RWPE1 (cell line): ENCODE measurements around the gene ATXN7L3.
"Not testable (repeated sequence)": the region's sequence is repeated elsewhere in the genome, so short reads cannot be mapped to it uniquely, and the experiment has no call there.

Experiments used
- CTCF ChIA-PET: fragments of 350-600 bp; sonication (Branson Sonifier 250); formaldehyde crosslinking; extraction: SDS; loops from one replicate; lab custom pipeline; 2021; lab: Yijun Ruan, JAX
- POLR2A ChIA-PET: fragments of 400-600 bp; formaldehyde crosslinking; extraction: SDS; loops from one replicate; lab custom pipeline; 2020; ENCODE audit warnings: antibody characterized with exemption; ENCODE audit not compliant: low non-redundant PET; lab: Yijun Ruan, JAX
- DNase-seq: peaks from one replicate; pipeline ENCODE4 v3.0.0; 2012; ENCODE audit warnings: low spot score
- H3K27ac ChIP-seq: fragments of 450-650 bp; 2 replicates; pipeline ENCODE4 v1.5.1; 2017
- TF ChIP-seq, protein P1 (sequence below): fragments of 450-650 bp; conservative IDR thresholded peaks from 2 replicates; pipeline ENCODE4 v1.5.1; 2017; ENCODE audit warnings: low read depth, mild to moderate bottlenecking

ATXN7L3 gene

DNA sequence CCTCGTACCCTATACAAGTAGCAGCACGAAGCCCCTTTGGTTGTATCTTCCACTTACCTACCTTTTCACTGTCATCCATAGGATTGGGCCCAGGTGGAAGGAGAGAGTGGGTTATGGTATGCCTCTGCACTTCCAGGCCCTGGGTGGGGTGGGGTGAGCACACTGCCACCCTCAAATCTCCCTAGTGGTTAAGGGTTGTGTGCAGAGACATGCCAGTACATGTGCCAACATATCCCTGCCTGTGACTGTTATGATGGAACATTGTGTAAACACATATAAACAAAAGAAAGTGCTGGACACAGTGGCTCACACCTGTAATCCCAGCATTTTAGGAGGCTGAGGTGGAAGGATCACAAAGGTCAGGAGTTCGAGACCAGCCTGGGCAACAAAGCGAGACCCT lies 46.8 kb downstream of the ATXN7L3 start:
- ChIA-PET CTCF (interaction anchor here (0.6 kb wide), 1 partner anchor 29 kb away, joined by 3 read pairs; the partner anchor contains the start of gene HDAC5), POLR2A (no interaction called here)
- TF ChIP-seq, protein P1, sequence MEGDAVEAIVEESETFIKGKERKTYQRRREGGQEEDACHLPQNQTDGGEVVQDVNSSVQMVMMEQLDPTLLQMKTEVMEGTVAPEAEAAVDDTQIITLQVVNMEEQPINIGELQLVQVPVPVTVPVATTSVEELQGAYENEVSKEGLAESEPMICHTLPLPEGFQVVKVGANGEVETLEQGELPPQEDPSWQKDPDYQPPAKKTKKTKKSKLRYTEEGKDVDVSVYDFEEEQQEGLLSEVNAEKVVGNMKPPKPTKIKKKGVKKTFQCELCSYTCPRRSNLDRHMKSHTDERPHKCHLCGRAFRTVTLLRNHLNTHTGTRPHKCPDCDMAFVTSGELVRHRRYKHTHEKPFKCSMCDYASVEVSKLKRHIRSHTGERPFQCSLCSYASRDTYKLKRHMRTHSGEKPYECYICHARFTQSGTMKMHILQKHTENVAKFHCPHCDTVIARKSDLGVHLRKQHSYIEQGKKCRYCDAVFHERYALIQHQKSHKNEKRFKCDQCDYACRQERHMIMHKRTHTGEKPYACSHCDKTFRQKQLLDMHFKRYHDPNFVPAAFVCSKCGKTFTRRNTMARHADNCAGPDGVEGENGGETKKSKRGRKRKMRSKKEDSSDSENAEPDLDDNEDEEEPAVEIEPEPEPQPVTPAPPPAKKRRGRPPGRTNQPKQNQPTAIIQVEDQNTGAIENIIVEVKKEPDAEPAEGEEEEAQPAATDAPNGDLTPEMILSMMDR, result no peak
- DNase-seq, result peak; percentile 53
- peak overlapping the region; percentile 64 for H3K27ac ChIP-seq

DNA sequence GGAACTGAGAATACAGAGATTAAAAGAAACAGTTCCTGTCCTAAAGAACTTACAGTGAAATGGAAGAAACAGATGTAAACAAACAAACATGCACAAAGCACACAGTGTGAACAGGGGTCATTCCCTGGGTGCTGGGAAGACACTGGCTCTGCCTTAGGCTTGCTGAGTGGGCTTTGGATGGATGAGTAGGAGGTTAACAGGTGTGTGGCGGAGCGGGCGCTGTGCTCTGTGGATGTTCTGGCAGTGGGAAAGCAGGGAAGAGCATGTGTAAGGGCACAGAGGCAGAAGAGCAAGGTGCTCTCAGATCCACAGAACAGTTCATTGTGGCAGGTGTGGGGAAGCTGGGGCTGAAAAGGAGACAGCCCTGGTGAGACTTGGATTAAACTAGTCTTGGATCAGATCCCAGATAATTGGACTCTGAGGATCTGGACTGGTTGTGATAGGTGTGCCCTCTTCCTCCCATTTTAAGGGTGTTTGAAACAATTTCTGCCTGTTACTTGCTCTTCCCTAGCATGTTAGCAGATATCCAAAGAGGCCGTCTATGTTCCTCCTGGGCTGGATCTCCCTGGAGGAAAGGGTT lies 49.8 kb downstream of the ATXN7L3 start:
- CTCF ChIA-PET, result interaction anchor here (0.6 to 1.4 kb wide), 6 partner anchors 12 to 224 kb away, joined by 3 to 7 read pairs (median 4); no protein-coding TSS in a partner anchor
- TF ChIP-seq, protein P1, result no peak

DNA sequence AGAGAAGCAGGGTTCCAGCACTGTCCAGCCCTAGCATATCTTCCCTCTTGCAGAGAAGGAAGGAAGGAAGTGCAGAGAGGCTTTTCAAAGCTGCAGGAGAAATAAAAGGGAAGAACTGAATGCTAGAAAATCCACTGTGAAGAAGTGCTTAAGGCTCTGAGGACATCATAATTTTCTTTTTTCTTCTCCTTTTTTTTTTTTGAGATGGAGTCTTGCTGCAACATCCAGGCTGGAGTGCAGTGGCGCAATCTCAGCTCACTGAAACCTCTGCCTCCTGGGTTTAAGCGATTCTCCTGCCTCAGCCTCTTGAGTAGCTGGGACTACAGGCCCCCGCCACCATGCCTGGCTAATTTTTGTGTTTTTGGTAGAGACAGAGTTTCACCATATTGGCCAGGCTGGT lies 50.6 kb downstream of the ATXN7L3 start:
- peak overlapping the region; percentile 45 for H3K27ac ChIP-seq
- POLR2A ChIA-PET, DNase-seq: not testable (repeated sequence)
- CTCF ChIA-PET, result interaction anchor here (0.7 to 1.4 kb wide), 3 partner anchors 19 to 471 kb away, joined by 4 to 5 read pairs (median 4); no protein-coding TSS in a partner anchor

More for the DNA sequence above, 49.8 kb downstream of the ATXN7L3 start:
- DNase-seq, result no peak
- peak overlapping the region; percentile 45 for H3K27ac ChIP-seq
- POLR2A ChIA-PET, result no interaction called here

DNA sequence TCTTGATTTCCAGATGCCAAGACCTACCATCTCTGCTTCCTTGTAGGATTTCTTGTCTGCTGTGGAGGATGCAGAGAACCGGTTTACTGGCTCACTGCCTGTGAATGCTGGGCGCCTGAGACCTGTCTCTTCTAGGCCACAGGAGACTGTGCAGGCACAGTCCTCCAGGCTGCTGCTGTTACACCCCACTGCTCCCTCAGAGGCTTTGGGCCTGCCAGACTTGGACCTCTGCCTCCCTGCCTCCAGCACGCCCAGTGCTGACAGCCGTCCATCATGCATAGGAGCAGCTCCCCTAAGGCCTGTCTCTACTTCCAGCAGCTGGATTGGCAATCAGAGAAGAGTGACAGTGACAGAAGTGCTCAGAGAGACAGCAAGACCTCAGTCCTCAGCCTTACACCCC lies 51.9 kb downstream of the ATXN7L3 start:
- ChIA-PET CTCF (no interaction called here), POLR2A (no interaction called here)
- no peak for DNase-seq
- TF ChIP-seq, protein P1, result no peak
- H3K27ac ChIP-seq, result peak overlapping the region; percentile 45

DNA sequence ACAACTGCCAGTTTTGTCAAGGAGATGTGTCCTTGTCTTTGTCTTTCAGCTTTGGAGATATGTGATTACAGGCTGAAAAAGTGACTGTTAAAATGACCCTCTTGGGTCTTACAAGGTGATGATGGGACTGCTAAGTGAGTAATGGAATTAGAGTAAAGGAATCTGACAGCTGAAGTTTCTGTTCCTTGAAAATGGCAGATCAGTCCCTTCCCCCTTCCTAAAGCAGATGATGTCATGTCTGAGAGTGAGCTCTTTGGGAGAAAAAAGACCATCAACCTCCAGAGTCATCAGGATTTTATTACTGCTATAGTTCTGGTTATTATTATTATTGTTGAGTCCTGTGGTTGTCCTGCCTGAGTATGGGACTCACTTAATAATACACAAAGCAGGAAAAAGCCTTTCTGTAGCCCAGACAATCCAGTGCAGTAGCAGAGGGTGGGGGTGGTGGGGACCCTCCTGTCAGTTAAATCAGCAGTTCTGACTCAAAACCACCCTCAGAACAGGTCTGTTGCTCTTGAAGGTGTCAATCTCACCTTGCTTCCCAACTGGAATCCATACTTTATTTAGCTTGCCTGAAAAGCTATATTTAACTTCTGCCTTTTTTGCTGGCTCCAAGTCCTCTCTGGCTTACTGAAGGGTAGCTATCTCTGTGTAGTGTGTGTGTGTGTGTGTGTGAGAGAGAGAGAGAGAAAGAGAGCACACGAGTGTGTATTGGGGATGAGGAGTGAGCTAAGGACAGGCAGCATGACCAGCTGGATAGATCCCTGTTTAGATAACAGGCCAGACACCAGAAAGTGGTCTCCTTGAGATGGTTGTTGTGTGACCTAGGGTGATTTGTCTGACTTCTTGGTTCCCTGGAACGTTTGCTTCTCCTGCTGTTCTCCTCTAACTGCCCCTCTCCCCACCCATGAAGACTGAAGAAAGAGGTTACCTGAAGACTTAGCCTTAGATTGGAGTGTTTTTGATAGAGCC lies 53.0 kb downstream of the ATXN7L3 start:
- TF ChIP-seq, protein P1, result no peak
- CTCF ChIA-PET, result interaction anchor here (0.6 to 1.3 kb wide), 2 partner anchors 22 to 315 kb away, joined by 3 to 5 read pairs; no protein-coding TSS in a partner anchor
- POLR2A ChIA-PET, result no interaction called here

DNA sequence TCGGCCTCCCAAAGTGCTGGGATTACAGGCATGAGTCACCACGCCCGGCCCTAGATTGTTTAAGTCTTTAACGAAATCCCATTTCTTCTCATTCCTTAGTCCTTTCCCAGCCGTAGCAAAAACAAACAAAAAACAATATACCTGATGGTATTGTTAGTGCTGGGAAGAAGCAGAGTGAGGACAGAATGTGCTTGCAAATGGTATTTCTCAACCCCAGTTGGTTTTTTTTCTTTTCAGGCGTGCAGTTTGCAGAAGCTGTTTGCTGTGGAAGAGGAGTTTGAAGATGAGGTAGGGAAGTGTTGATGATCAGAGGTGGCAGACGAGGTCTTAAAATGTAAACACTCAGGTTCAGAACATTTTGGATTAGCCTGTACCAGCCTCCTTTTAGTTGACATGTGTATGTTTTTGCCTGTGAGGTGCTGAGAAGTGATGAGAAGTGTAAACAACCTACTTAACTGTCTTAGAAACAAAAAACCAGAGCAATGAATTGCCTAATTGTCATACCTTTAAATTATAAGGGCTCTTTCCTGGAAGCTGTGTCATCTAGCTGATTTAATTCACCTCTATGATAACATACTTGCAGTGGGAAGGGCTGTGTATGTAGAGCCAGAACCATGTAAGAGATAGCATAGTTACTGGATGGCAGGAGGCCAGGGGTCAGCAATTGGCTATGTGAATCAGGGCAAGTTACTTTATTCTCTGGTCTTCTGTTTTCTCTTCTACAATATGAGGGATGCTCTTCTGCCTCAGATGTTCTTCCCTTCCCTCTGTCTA lies 54.5 kb downstream of the ATXN7L3 start:
- ChIA-PET CTCF (interaction anchor here (0.6 to 1.3 kb wide), 3 partner anchors 23 to 1004 kb away, joined by 3 to 5 read pairs (median 3); no protein-coding TSS in a partner anchor), POLR2A (no interaction called here)
- DNase-seq, result no peak
- H3K27ac ChIP-seq, result peak overlapping the region; percentile 98
- TF ChIP-seq, protein P1, result no peak

More for the DNA sequence above, 53.0 kb downstream of the ATXN7L3 start:
- no peak for DNase-seq
- no peak overlapping the region for H3K27ac ChIP-seq

DNA sequence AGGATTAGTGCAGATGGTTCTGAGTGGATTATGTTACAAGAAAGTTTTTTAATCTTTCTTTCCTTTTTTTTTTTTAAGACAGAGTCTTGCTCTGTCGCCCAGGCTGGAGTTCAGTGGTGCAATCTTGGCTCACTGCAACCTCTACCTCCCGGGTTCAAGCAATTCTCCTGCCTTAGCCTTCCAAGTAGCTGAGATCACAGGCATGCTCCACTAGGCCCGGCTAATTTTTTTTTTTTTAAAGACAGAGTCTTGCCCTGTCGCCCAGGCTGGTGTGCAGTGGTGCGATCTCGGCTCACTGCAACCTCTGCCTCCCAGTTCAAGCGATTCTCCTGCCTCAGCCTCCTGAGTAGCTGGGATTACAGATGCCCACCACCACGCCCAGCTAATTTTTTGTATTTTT lies 55.8 kb downstream of the ATXN7L3 start:
- DNase-seq, CTCF ChIA-PET, POLR2A ChIA-PET: not testable (repeated sequence)
- peak overlapping the region; percentile 98 for H3K27ac ChIP-seq
